SKM-1 (cell line): ENCODE results near the gene LINC01488.

Experiments used
- DNase-seq: peaks from one replicate; lab custom pipeline; 2025; ENCODE audit not compliant: unreplicated experiment; lab: John Stamatoyannopoulos, UW

Gene LINC01488

DNA sequence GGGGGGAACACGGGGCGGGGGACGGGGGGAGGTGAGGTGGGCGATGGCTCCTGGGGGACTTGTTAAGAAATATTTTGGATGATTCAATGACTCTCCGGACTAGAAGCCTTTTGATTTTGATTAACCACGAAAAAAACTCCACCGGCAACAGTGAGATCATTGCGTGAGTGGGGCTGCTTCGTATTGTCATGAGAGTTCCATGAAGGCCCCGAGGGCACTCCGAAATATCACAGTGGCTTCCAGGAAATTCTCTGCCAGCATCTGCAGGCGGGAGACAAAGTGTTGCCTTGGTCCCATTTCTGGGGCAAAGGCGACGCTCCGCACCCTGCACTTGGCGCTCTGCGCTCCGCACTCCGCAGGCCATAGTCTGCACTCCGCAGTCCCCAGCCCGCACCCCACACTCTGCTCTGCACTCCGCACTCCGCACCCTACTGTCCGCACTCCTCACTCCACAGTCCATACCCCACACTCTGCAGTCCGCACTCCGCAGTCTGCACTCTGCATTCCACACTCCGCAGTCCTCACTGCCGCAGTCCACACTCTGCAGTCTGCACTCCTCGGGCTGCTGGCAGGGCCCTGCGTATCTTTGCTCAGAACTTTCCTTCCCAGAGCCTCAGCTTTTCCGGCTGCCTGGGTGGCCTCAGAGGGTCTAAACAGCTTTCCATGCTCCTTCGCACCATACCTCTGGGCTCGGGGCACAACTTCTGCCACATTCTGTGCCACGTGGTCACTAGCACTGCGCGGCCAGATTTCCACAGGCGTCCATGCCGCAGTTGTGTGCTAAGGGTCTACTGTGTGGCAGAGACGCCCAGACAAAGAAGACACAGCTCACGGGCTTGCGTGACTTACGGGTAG lies 61.1 kb downstream of the LINC01488 start:
- DNase-seq, result no peak
